ENCODE results near the gene ZFAND5. TPM values are rescaled to one million over a fixed set of nuclear protein-coding genes. Genes with fewer than 3 reads are reported as not detected.

The ZFAND5 gene
- total and polyA plus RNA-seq, 4 donors: 45.6 to 119 (median 61.9) TPM

DNA sequence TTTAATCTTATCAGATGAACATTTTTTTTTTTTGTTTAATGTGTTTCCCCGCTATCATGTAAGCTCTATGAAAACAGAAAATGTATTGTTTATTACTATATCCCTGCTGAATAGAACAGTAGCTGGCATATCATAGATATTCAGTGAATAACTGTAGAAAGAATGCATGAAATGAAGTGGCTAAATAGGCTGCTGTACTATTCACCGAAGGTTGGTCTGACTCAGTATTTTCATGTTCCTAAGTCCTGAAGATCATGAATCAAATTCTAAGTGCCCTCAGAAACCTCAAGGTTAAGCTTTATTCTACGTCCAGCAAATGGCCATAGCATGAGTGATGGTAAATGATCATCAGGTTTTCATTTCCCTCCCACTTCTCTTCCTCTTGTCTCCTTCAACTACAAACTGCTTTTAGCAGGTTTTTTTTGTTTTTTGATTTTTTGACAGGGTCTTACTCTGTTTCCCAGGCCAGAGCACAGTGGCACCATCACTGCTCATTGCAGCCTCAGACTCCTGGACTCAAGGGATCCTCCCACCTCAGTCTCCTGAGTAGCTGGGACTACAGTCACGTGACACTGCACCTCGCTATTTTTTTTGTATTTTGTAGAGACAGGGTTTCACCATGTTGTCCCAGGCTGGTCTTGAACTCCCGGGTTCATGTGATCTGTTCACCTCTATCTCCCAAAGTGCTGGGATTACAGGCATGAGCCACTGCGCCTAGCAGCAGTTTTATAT lies 19.1 kb upstream of the ZFAND5 start:
- TF ChIP-seq TAF1 (conservative IDR thresholded peaks at IDR 0.05): no peak
- TF ChIP-seq SP1 (IDR thresholded peaks at IDR 0.05): no peak
- TF ChIP-seq HNF4A (conservative IDR thresholded peaks at IDR 0.05): no peak
- no peak for TF ChIP-seq RXRA (IDR thresholded peaks at IDR 0.05)
- TF ChIP-seq FOXA2 (IDR thresholded peaks at IDR 0.05): no peak
- TF ChIP-seq, protein P1, sequence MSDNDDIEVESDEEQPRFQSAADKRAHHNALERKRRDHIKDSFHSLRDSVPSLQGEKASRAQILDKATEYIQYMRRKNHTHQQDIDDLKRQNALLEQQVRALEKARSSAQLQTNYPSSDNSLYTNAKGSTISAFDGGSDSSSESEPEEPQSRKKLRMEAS (IDR thresholded peaks at IDR 0.05): no peak
- no peak for TF ChIP-seq ZBTB33 (IDR thresholded peaks at IDR 0.05)
- TF ChIP-seq ATF3 (IDR thresholded peaks at IDR 0.05): no peak
- TF ChIP-seq GABPA (IDR thresholded peaks at IDR 0.05 in 1 of 2, conservative IDR thresholded peaks at IDR 0.05 in 1 of 2): no peak
- no peak for TF ChIP-seq NR2F2 (IDR thresholded peaks at IDR 0.05)
- no peak for TF ChIP-seq YY1 (IDR thresholded peaks at IDR 0.05)
- no peak for TF ChIP-seq FOXA1 (IDR thresholded peaks at IDR 0.05)
- no peak for TF ChIP-seq HNF4G (IDR thresholded peaks at IDR 0.05)
- TF ChIP-seq, protein P2, sequence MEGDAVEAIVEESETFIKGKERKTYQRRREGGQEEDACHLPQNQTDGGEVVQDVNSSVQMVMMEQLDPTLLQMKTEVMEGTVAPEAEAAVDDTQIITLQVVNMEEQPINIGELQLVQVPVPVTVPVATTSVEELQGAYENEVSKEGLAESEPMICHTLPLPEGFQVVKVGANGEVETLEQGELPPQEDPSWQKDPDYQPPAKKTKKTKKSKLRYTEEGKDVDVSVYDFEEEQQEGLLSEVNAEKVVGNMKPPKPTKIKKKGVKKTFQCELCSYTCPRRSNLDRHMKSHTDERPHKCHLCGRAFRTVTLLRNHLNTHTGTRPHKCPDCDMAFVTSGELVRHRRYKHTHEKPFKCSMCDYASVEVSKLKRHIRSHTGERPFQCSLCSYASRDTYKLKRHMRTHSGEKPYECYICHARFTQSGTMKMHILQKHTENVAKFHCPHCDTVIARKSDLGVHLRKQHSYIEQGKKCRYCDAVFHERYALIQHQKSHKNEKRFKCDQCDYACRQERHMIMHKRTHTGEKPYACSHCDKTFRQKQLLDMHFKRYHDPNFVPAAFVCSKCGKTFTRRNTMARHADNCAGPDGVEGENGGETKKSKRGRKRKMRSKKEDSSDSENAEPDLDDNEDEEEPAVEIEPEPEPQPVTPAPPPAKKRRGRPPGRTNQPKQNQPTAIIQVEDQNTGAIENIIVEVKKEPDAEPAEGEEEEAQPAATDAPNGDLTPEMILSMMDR (IDR thresholded peaks at IDR 0.05; ENCODE audit: low read depth, low read length, missing input control): no peak
- TF ChIP-seq JUND (IDR thresholded peaks at IDR 0.05): no peak
- TF ChIP-seq RAD21 (IDR thresholded peaks at IDR 0.05): no peak
- Histone ChIP-seq H3K36me3 (ENCODE audit: control insufficient read depth in 4 of 4, insufficient read depth in 3 of 4, low read depth in 1 of 4, low read length in 3 of 4) (no peaks in the 10 kb centered on the region), H3K9me3 (ENCODE audit: control insufficient read depth in 4 of 4, low read length in 3 of 4) (no peaks in the 10 kb centered on the region), H3K27ac (ENCODE audit: low read depth in 1 of 2, low read length in 2 of 2) (no peak overlapping the region), H3K9ac (ENCODE audit: low read depth in 1 of 2, low read length in 2 of 2) (no peak overlapping the region), H3K27me3 (ENCODE audit: control insufficient read depth in 4 of 4, insufficient read depth in 4 of 4, low read length in 3 of 4) (no peaks in the 10 kb centered on the region), H3K4me1 (ENCODE audit: control insufficient read depth in 4 of 4, insufficient read depth in 4 of 4, low read length in 3 of 4) (no peaks in the 10 kb centered on the region), H3K4me3 (ENCODE audit: low read depth in 1 of 3, low read length in 3 of 3) (no peak overlapping the region)
- WGBS: 79% methylated on average over 7 of the region's 7 CpGs
- DNase-seq (ENCODE audit: low spot score): no peak

DNA sequence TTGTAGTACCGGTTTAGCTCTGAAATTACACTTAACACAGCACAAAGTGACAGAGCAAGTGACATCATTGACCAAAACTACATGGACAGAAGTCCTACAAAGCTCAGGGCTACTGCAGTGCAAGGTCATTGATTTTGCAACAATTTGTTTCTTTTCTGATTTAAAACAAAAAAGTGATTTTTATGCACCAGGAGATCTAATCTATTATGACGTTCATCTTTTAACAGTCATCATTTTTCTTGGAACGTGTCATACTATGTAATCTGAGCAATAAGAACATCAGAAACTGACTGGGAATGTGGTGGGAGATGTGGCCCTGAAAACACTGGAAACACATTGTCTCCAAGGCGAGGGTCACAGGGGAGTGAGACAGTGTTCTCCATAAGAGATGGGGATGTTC lies 17.4 kb upstream of the ZFAND5 start:
- DNase-seq (ENCODE audit: low spot score): no peak
- Histone ChIP-seq H3K9ac (ENCODE audit: low read depth in 1 of 2, low read length in 2 of 2) (no peak overlapping the region), H3K27me3 (ENCODE audit: control insufficient read depth in 4 of 4, insufficient read depth in 4 of 4, low read length in 3 of 4) (no peaks in the 10 kb centered on the region), H3K4me1 (ENCODE audit: control insufficient read depth in 4 of 4, insufficient read depth in 4 of 4, low read length in 3 of 4) (no peaks in the 10 kb centered on the region), H3K4me3 (ENCODE audit: low read depth in 1 of 3, low read length in 3 of 3) (no peak overlapping the region), H3K27ac (ENCODE audit: low read depth in 1 of 2, low read length in 2 of 2) (no peak overlapping the region), H3K36me3 (ENCODE audit: control insufficient read depth in 4 of 4, insufficient read depth in 3 of 4, low read depth in 1 of 4, low read length in 3 of 4) (no peaks in the 10 kb centered on the region), H3K9me3 (ENCODE audit: control insufficient read depth in 4 of 4, low read length in 3 of 4) (no peaks in the 10 kb centered on the region)
- TF ChIP-seq YY1 (IDR thresholded peaks at IDR 0.05) (no peak), NR2F2 (IDR thresholded peaks at IDR 0.05) (no peak), FOXA2 (IDR thresholded peaks at IDR 0.05) (no peak), RXRA (IDR thresholded peaks at IDR 0.05) (no peak), EGR1 (IDR thresholded peaks at IDR 0.05; ENCODE audit: low read depth in 2 of 2) (no peak), ZBTB33 (IDR thresholded peaks at IDR 0.05) (no peak), HNF4A (conservative IDR thresholded peaks at IDR 0.05) (no peak), TAF1 (conservative IDR thresholded peaks at IDR 0.05) (no peak), ATF3 (IDR thresholded peaks at IDR 0.05) (no peak), GABPA (IDR thresholded peaks at IDR 0.05 in 1 of 2, conservative IDR thresholded peaks at IDR 0.05 in 1 of 2) (no peak), HNF4G (IDR thresholded peaks at IDR 0.05) (no peak)
- TF ChIP-seq, protein P2 (IDR thresholded peaks at IDR 0.05; ENCODE audit: low read depth, low read length, missing input control): no peak
- TF ChIP-seq, protein P1 (IDR thresholded peaks at IDR 0.05): no peak
- WGBS: 72% methylated on average over 4 of the region's 4 CpGs

Data from liver (tissue), 9 donors.